H9 (cell line): ENCODE data around the gene CENPP. TPM values are rescaled to one million over a fixed set of nuclear protein-coding genes. Genes with fewer than 3 reads are reported as not detected.

Source experiments
- DNase-seq: peaks from one replicate; pipeline ENCODE4 v3.0.0-alpha.2; 2017
- H2AFZ ChIP-seq: one replicate; pipeline ENCODE4 v1.6.1; 2013; ENCODE audit warnings: mild to moderate bottlenecking, low read length, control low read depth, moderate library complexity
- H2AK5ac ChIP-seq: 2 replicates; pipeline ENCODE4 v1.6.1; 2013; ENCODE audit warnings: low read length, control low read depth, mixed read lengths; ENCODE audit not compliant: insufficient read length
- H2BK120ac ChIP-seq: one replicate; pipeline ENCODE4 v1.6.1; 2013; ENCODE audit warnings: low read depth, mild to moderate bottlenecking, low read length, control low read depth, inconsistent platforms; ENCODE audit not compliant: poor library complexity, severe bottlenecking
- H2BK12ac ChIP-seq: 2 replicates; pipeline ENCODE4 v1.6.1; 2013; ENCODE audit warnings: low read length, control low read depth, mixed read lengths, low read depth; ENCODE audit not compliant: insufficient read length
- H2BK15ac ChIP-seq: 2 replicates; pipeline ENCODE4 v1.6.1; 2013; ENCODE audit warnings: low read depth, low read length, control low read depth
- H2BK20ac ChIP-seq: one replicate; pipeline ENCODE4 v1.6.1; 2013; ENCODE audit warnings: low read depth, mild to moderate bottlenecking, low read length, control low read depth, inconsistent platforms; ENCODE audit not compliant: poor library complexity, severe bottlenecking
- H2BK5ac ChIP-seq: 2 replicates; pipeline ENCODE4 v1.6.1; 2013; ENCODE audit warnings: low read length, control low read depth, mixed read lengths; ENCODE audit not compliant: insufficient read length
- H3K14ac ChIP-seq: 2 replicates; pipeline ENCODE4 v1.6.1; 2013; ENCODE audit warnings: low read length, control low read depth; ENCODE audit not compliant: insufficient read depth
- H3K18ac ChIP-seq: 2 replicates; pipeline ENCODE4 v1.6.1; 2013; ENCODE audit warnings: low read depth, mild to moderate bottlenecking, mixed read lengths, low read length, control low read depth; ENCODE audit not compliant: insufficient read length
- H3K23ac ChIP-seq: 2 replicates; pipeline ENCODE4 v1.6.1; 2013; ENCODE audit warnings: low read length, control low read depth, mixed read lengths, low read depth; ENCODE audit not compliant: insufficient read length
- H3K23me2 ChIP-seq: 2 replicates; pipeline ENCODE4 v1.6.1; 2013; ENCODE audit warnings: low read depth, mild to moderate bottlenecking, mixed read lengths, low read length, control low read depth; ENCODE audit not compliant: insufficient read length, poor library complexity, severe bottlenecking
- H3K27ac ChIP-seq: 2 replicates; pipeline ENCODE4 v1.5.1; 2013; ENCODE audit warnings: low read length, control low read depth, mixed read lengths, low read depth; ENCODE audit not compliant: insufficient read length
- H3K27me3 ChIP-seq: 2 replicates; pipeline ENCODE4 v1.6.1; 2013; ENCODE audit warnings: low read length, control low read depth, inconsistent platforms; ENCODE audit not compliant: insufficient read depth
- H3K4ac ChIP-seq: 2 replicates; pipeline ENCODE4 v1.6.1; 2013; ENCODE audit warnings: low read depth, mild to moderate bottlenecking, control low read depth, inconsistent platforms, low read length, moderate library complexity
- H3K4me1 ChIP-seq: 2 replicates; pipeline ENCODE4 v1.6.1; 2013; ENCODE audit warnings: low read length, control low read depth, inconsistent platforms; ENCODE audit not compliant: insufficient read depth
- H3K4me2 ChIP-seq: 2 replicates; pipeline ENCODE4 v1.6.1; 2013; ENCODE audit warnings: low read length, control low read depth, mixed read lengths; ENCODE audit not compliant: insufficient read length, insufficient read depth
- H3K56ac ChIP-seq: 2 replicates; pipeline ENCODE4 v1.6.1; 2013; ENCODE audit warnings: low read depth, mild to moderate bottlenecking, mixed read lengths, low read length, control low read depth; ENCODE audit not compliant: insufficient read length
- H3K79me1 ChIP-seq: 2 replicates; pipeline ENCODE4 v1.6.1; 2013; ENCODE audit warnings: low read depth, mild to moderate bottlenecking, moderate library complexity, low read length, control low read depth, inconsistent platforms; ENCODE audit not compliant: insufficient read depth, poor library complexity, severe bottlenecking
- H3K79me2 ChIP-seq: 2 replicates; pipeline ENCODE4 v1.6.1; 2013; ENCODE audit warnings: low read length, control low read depth, inconsistent platforms; ENCODE audit not compliant: insufficient read depth
- H3K9ac ChIP-seq: 2 replicates; pipeline ENCODE4 v1.6.1; 2013; ENCODE audit warnings: low read length, control low read depth, mixed read lengths; ENCODE audit not compliant: insufficient read length; ENCODE audit errors: extremely low read depth
- H3K9me3 ChIP-seq: one replicate; pipeline ENCODE4 v1.6.1; 2013; ENCODE audit warnings: low read depth, low read length, inconsistent platforms; ENCODE audit not compliant: control insufficient read depth
- H3T11ph ChIP-seq: one replicate; pipeline ENCODE4 v1.6.1; 2013; ENCODE audit warnings: mild to moderate bottlenecking, low read length, control low read depth, inconsistent platforms
- H4K20me1 ChIP-seq: one replicate; pipeline ENCODE4 v1.6.1; 2013; ENCODE audit not compliant: control insufficient read depth, insufficient read length, insufficient read depth
- H4K5ac ChIP-seq: 2 replicates; pipeline ENCODE4 v1.6.1; 2013; ENCODE audit warnings: low read depth, mild to moderate bottlenecking, mixed read lengths, low read length, control low read depth; ENCODE audit not compliant: insufficient read length
- H4K8ac ChIP-seq: replicated peaks from 2 replicates; pipeline ENCODE4 v1.6.1; 2013; ENCODE audit warnings: low read length, control low read depth, mixed read lengths, low read depth; ENCODE audit not compliant: insufficient read length
- H4K91ac ChIP-seq: 2 replicates; pipeline ENCODE4 v1.6.1; 2013; ENCODE audit warnings: low read depth, mild to moderate bottlenecking, moderate library complexity, mixed read lengths, low read length, control low read depth; ENCODE audit not compliant: insufficient read length
- H3K27ac Mint-ChIP-seq, 3 experiments: 2 replicates in 2 of 3; 3 replicates in 1 of 3; pipeline ENCODE4 v1.8.0; 2020 to 2021; ENCODE audit warnings: mixed read lengths in 3 of 3, mild to moderate bottlenecking in 1 of 3, moderate library complexity in 1 of 3
- H3K27me3 Mint-ChIP-seq: 2 replicates; pipeline ENCODE4 v1.8.0; 2021; ENCODE audit warnings: low read depth, mild to moderate bottlenecking, moderate library complexity, mixed read lengths
- H3K36me3 Mint-ChIP-seq, 3 experiments: 2 replicates in 2 of 3; 3 replicates in 1 of 3; pipeline ENCODE4 v1.8.0; 2020 to 2021; ENCODE audit warnings: low read depth in 3 of 3, mixed read lengths in 3 of 3; ENCODE audit not compliant: insufficient read depth in 1 of 3
- H3K4me1 Mint-ChIP-seq, 2 experiments: 2 replicates each; pipeline ENCODE4 v1.8.0; 2020; ENCODE audit warnings: mixed read lengths in 2 of 2
- H3K4me3 Mint-ChIP-seq, 2 experiments: 2 replicates in 1 of 2; 3 replicates in 1 of 2; pipeline ENCODE4 v1.8.0; 2020 to 2021; ENCODE audit warnings: mild to moderate bottlenecking in 2 of 2, mixed read lengths in 2 of 2, moderate library complexity in 1 of 2
- H3K9me3 Mint-ChIP-seq, 2 experiments: 2 replicates in 1 of 2; 3 replicates in 1 of 2; pipeline ENCODE4 v1.8.0; 2020; ENCODE audit warnings: mild to moderate bottlenecking in 2 of 2, mixed read lengths in 2 of 2, moderate library complexity in 1 of 2
- CTCF ChIP-seq: fragments of 200-600 bp; sonication (generic); conservative IDR thresholded peaks from 3 replicates; pipeline ENCODE4 v1.8.0; 2021; ENCODE audit warnings: antibody characterized with exemption, mild to moderate bottlenecking
- WGBS: extraction: QIAGEN DNeasy Blood & Tissue Kit; methylation state at CpG from one replicate; pipeline ENCODE4 v1.1.7; 2013; ENCODE audit warnings: missing lambda C conversion rate, low lambda C conversion rate, mixed read lengths; ENCODE audit not compliant: insufficient read length; ENCODE audit errors: extremely low coverage; 5-methylcytosine and 5-hydroxymethylcytosine counted together
- total RNA-seq: library from RNA; stranded (reverse); gene quantifications from 2 replicates; pipeline ENCODE4 v1.2.1, GENCODE V29; 2021

The CENPP gene
- total RNA-seq, 1 experiment from 2014 or later: 9.1 TPM

- Mint-ChIP-seq H3K36me3 (no peaks in the 10 kb centered on the region), H3K27me3 (no peaks in the 10 kb centered on the region), H3K4me3 (no peak overlapping the region), H3K9me3 (no peaks in the 10 kb centered on the region), H3K27ac (no peak overlapping the region), H3K4me1 (no peaks in the 10 kb centered on the region)
- TF ChIP-seq CTCF: no peak
- Histone ChIP-seq H2AFZ (no peak overlapping the region), H3K4me1 (no peaks in the 10 kb centered on the region), H3K27ac (no peak overlapping the region), H4K8ac (no peak overlapping the region), H3K56ac (no peak overlapping the region), H3K79me2 (no peaks in the 10 kb centered on the region), H3K23me2 (no peaks in the 10 kb centered on the region), H4K5ac (no peak overlapping the region), H3K9ac (no peak overlapping the region), H3T11ph (no peak overlapping the region), H3K4me2 (no peak overlapping the region), H3K9me3 (no peaks in the 10 kb centered on the region), H2BK20ac (no peak overlapping the region), H3K79me1 (no peaks in the 10 kb centered on the region), H3K27me3 (no peaks in the 10 kb centered on the region), H3K18ac (no peak overlapping the region), H2BK12ac (no peak overlapping the region), H2AK5ac (no peak overlapping the region), H3K23ac (no peak overlapping the region), H2BK120ac (no peak overlapping the region), H3K4ac (no peak overlapping the region), H2BK5ac (no peak overlapping the region), H2BK15ac (no peak overlapping the region), H3K14ac (no peak overlapping the region), H4K20me1 (no peaks in the 10 kb centered on the region), H4K91ac (no peak overlapping the region)
- no peak for DNase-seq
- no CpG with 5 or more reads among the region's 6 CpGs for WGBS
Observed at GRCh38 chr9:92440751-92441046, 114.9 kb downstream of the CENPP start.
